HG02763 (cell line): Measurements from ENCODE around the gene SEC14L3.

Source experiments
- ATAC-seq: cut with Tn5 transposase; IDR thresholded peaks from one replicate; pipeline ENCODE4 v1.9.1; 2021; ENCODE audit warnings: mild to moderate bottlenecking, moderate library complexity; ENCODE audit not compliant: unreplicated experiment

Gene SEC14L3

GRCh38 chr22:30471616-30472318 lies at the start of gene SEC14L3:
Gene SEC14L3, minus strand, starts transcription at chr22:30472017. Its CDS starts 59 bp downstream, at chr22:30471958.
- no peak for ATAC-seq

GRCh38 chr22:30519842-30520425 lies 48.1 kb upstream of the SEC14L3 start:
- ATAC-seq, result no peak

- ATAC-seq, result no peak
Measured at GRCh38 chr22:30516731-30517130, 44.9 kb upstream of the SEC14L3 start.

GRCh38 chr22:30516273-30516672 lies 44.5 kb upstream of the SEC14L3 start:
- ATAC-seq, result no peak

- ATAC-seq, result no peak
Measured at GRCh38 chr22:30514252-30514651, 42.4 kb upstream of the SEC14L3 start.

GRCh38 chr22:30513462-30513861 lies 41.6 kb upstream of the SEC14L3 start:
- ATAC-seq, result no peak

- no peak for ATAC-seq
Measured at GRCh38 chr22:30511911-30512310, 40.1 kb upstream of the SEC14L3 start.

GRCh38 chr22:30511109-30511508 lies 39.3 kb upstream of the SEC14L3 start:
- ATAC-seq, result no peak

GRCh38 chr22:30508216-30508615 lies 36.4 kb upstream of the SEC14L3 start:
- ATAC-seq, result no peak

- ATAC-seq, result no peak
Measured at GRCh38 chr22:30507670-30508069, 35.9 kb upstream of the SEC14L3 start.

- no peak for ATAC-seq
Measured at GRCh38 chr22:30506507-30506968, 34.7 kb upstream of the SEC14L3 start.

- ATAC-seq, result no peak
Measured at GRCh38 chr22:30503551-30503950, 31.7 kb upstream of the SEC14L3 start.

- no peak for ATAC-seq
Measured at GRCh38 chr22:30502911-30503310, 31.1 kb upstream of the SEC14L3 start.

GRCh38 chr22:30502153-30502552 lies 30.3 kb upstream of the SEC14L3 start:
- ATAC-seq, result no peak

- no peak for ATAC-seq
Measured at GRCh38 chr22:30500628-30501027, 28.8 kb upstream of the SEC14L3 start.

- no peak for ATAC-seq
Measured at GRCh38 chr22:30497466-30498150, 25.8 kb upstream of the SEC14L3 start.

- no peak for ATAC-seq
Measured at GRCh38 chr22:30495041-30495784, 23.4 kb upstream of the SEC14L3 start.

- ATAC-seq, result no peak
Measured at GRCh38 chr22:30492144-30492543, 20.3 kb upstream of the SEC14L3 start.

- no peak for ATAC-seq
Measured at GRCh38 chr22:30491381-30491780, 19.6 kb upstream of the SEC14L3 start.

- no peak for ATAC-seq
Measured at GRCh38 chr22:30490399-30490798, 18.6 kb upstream of the SEC14L3 start.

GRCh38 chr22:30488121-30488520 lies 16.3 kb upstream of the SEC14L3 start:
- ATAC-seq, result no peak
